HG03103 (cell line): ENCODE measurements around the gene NPL.

Experiments
- ATAC-seq: cut with Tn5 transposase; IDR thresholded peaks from one replicate; pipeline ENCODE4 v1.9.1; 2021; ENCODE audit warnings: low read depth; ENCODE audit not compliant: unreplicated experiment

The NPL gene

GRCh38 chr1:182861994-182862393 is 72.4 kb downstream of the NPL start:
- no peak for ATAC-seq

- no peak for ATAC-seq
Observed at GRCh38 chr1:182862827-182863226, 73.3 kb downstream of the NPL start.

- no peak for ATAC-seq
Observed at GRCh38 chr1:182863940-182864339, 74.4 kb downstream of the NPL start.

- no peak for ATAC-seq
Observed at GRCh38 chr1:182867861-182868260, 78.3 kb downstream of the NPL start.

- no peak for ATAC-seq
Observed at GRCh38 chr1:182869241-182869666, 79.7 kb downstream of the NPL start.

- no peak for ATAC-seq
Observed at GRCh38 chr1:182872881-182873280, 83.3 kb downstream of the NPL start.

- no peak for ATAC-seq
Observed at GRCh38 chr1:182875889-182876288, 86.3 kb downstream of the NPL start.

- ATAC-seq = no peak
Observed at GRCh38 chr1:182877331-182877730, 87.8 kb downstream of the NPL start.

GRCh38 chr1:182877842-182878241 is 88.3 kb downstream of the NPL start:
- no peak for ATAC-seq
